Neural progenitor cell (in vitro differentiated cells): ENCODE results near the gene KIF19. TPM values are rescaled to one million over a fixed set of nuclear protein-coding genes. Genes with fewer than 3 reads are reported as not detected.
"Not testable (repeated sequence)": the region's sequence is repeated elsewhere in the genome, so short reads cannot be mapped to it uniquely, and the experiment has no call there.

Source experiments
- DNase-seq: peaks from one replicate; pipeline ENCODE4 v3.0.0-alpha.2; 2016; ENCODE audit warnings: low spot score
- H2AFZ ChIP-seq: fragments of 200-600 bp; sonication (generic); replicated peaks from 2 replicates; pipeline ENCODE4 v1.6.1; 2016; ENCODE audit warnings: antibody characterized with exemption
- H3F3A ChIP-seq: fragments of 200-600 bp; sonication (generic); 2 replicates; pipeline ENCODE4 v1.6.1; 2016; ENCODE audit warnings: antibody characterized with exemption, low read depth
- H3K27ac ChIP-seq: fragments of 200-600 bp; sonication (generic); 2 replicates; pipeline ENCODE4 v1.5.1; 2016; ENCODE audit warnings: mild to moderate bottlenecking
- H3K27me3 ChIP-seq: fragments of 200-600 bp; sonication (generic); 2 replicates; pipeline ENCODE4 v1.6.1; 2016; ENCODE audit warnings: mild to moderate bottlenecking, moderate library complexity
- H3K36me3 ChIP-seq: fragments of 200-600 bp; sonication (generic); 2 replicates; pipeline ENCODE4 v1.5.1; 2016
- H3K4me1 ChIP-seq: fragments of 200-600 bp; sonication (generic); 2 replicates; pipeline ENCODE4 v1.6.1; 2016; ENCODE audit warnings: mixed run types
- H3K4me2 ChIP-seq: fragments of 200-600 bp; sonication (generic); 2 replicates; pipeline ENCODE4 v1.6.1; 2016
- H3K4me3 ChIP-seq: fragments of 200-600 bp; sonication (generic); 2 replicates; pipeline ENCODE4 v1.5.1; 2016
- H3K79me2 ChIP-seq: fragments of 200-600 bp; sonication (generic); 2 replicates; pipeline ENCODE4 v1.6.1; 2016; ENCODE audit warnings: low read depth
- H3K9ac ChIP-seq: fragments of 200-600 bp; sonication (generic); 2 replicates; pipeline ENCODE4 v1.6.1; 2016
- H3K9me3 ChIP-seq: fragments of 200-600 bp; sonication (generic); 2 replicates; pipeline ENCODE4 v1.5.1; 2016; ENCODE audit warnings: low read depth
- H4K20me1 ChIP-seq: fragments of 200-600 bp; sonication (generic); 2 replicates; pipeline ENCODE4 v1.6.1; 2016; ENCODE audit warnings: low read depth
- H3K27ac Mint-ChIP-seq: 3 replicates; pipeline ENCODE4 v1.8.0; 2021; ENCODE audit warnings: mixed read lengths
- H3K27me3 Mint-ChIP-seq: 2 replicates; pipeline ENCODE4 v1.8.0; 2022; ENCODE audit warnings: low read depth, mild to moderate bottlenecking, inconsistent platforms, moderate library complexity, mixed read lengths; ENCODE audit not compliant: insufficient read depth
- H3K36me3 Mint-ChIP-seq: 3 replicates; pipeline ENCODE4 v1.8.0; 2021; ENCODE audit warnings: mixed read lengths
- H3K4me1 Mint-ChIP-seq: 3 replicates; pipeline ENCODE4 v1.8.0; 2021; ENCODE audit warnings: mixed read lengths
- H3K4me3 Mint-ChIP-seq: 3 replicates; pipeline ENCODE4 v1.8.0; 2021; ENCODE audit warnings: mild to moderate bottlenecking, moderate library complexity, mixed read lengths
- H3K9me3 Mint-ChIP-seq: 3 replicates; pipeline ENCODE4 v1.8.0; 2020; ENCODE audit warnings: mixed read lengths
- CTCF ChIP-seq: fragments of 200-600 bp; sonication (generic); IDR thresholded peaks from 2 replicates; pipeline ENCODE4 v1.5.1; 2017; ENCODE audit warnings: antibody characterized with exemption, mild to moderate bottlenecking
- EZH2 ChIP-seq: fragments of 200-600 bp; sonication (generic); IDR thresholded peaks from 2 replicates; pipeline ENCODE4 v1.6.1; 2017; ENCODE audit warnings: antibody characterized with exemption, mild to moderate bottlenecking, moderate library complexity
- EZH2phosphoT487 ChIP-seq: fragments of 200-600 bp; sonication (generic); IDR thresholded peaks from 2 replicates; pipeline ENCODE4 v1.6.1; 2017; ENCODE audit warnings: antibody characterized with exemption
- total RNA-seq: library from RNA; depleted of rRNA; stranded (reverse); fragments of >200 nt; gene quantifications from 2 replicates; pipeline ENCODE4 v1.2.3, GENCODE V29; 2015; ENCODE audit warnings: low replicate concordance

Gene KIF19
- total RNA-seq, 1 donor from 2014 or later: 0.15 TPM

GRCh38 chr17:74404789-74405188 is 78.8 kb downstream of the KIF19 start:
- no peak for DNase-seq
- H3K4me2 ChIP-seq: peak overlapping the region; percentile 43
- Mint-ChIP-seq H3K9me3 (no peaks in the 10 kb centered on the region), H3K36me3 (no peaks in the 10 kb centered on the region), H3K4me1 (peaks cover 15% of the 10 kb centered on the region), H3K27ac (peak overlapping the region; percentile 58), H3K27me3 (peaks cover 4% of the 10 kb centered on the region), H3K4me3 (no peak overlapping the region)
- H3K79me2 ChIP-seq: no peaks in the 10 kb centered on the region
- no peaks in the 10 kb centered on the region for H3K27me3 ChIP-seq
- H3F3A ChIP-seq: no peaks in the 10 kb centered on the region
- no peak overlapping the region for H3K9ac ChIP-seq
- no peaks in the 10 kb centered on the region for H3K36me3 ChIP-seq
- no peaks in the 10 kb centered on the region for H3K9me3 ChIP-seq
- H2AFZ ChIP-seq: peak overlapping the region; percentile 81
- H4K20me1 ChIP-seq: no peaks in the 10 kb centered on the region
- no peak overlapping the region for H3K27ac ChIP-seq
- H3K4me3 ChIP-seq: no peak overlapping the region
- TF ChIP-seq EZH2phosphoT487: no peak
- no peak for TF ChIP-seq EZH2
- no peak for TF ChIP-seq CTCF
- peaks cover 14% of the 10 kb centered on the region for H3K4me1 ChIP-seq

- not testable (repeated sequence) for H3K4me2 ChIP-seq, H3K36me3 Mint-ChIP-seq, H3K79me2 ChIP-seq, H3K36me3 ChIP-seq, H3K27me3 ChIP-seq, H3K27ac ChIP-seq, H3K9me3 Mint-ChIP-seq, H4K20me1 ChIP-seq, H3K27me3 Mint-ChIP-seq, H2AFZ ChIP-seq, H3K9me3 ChIP-seq, DNase-seq, H3F3A ChIP-seq, H3K27ac Mint-ChIP-seq, H3K9ac ChIP-seq, H3K4me3 ChIP-seq, H3K4me3 Mint-ChIP-seq
- H3K4me1 ChIP-seq: peaks cover 14% of the 10 kb centered on the region
- peaks cover 15% of the 10 kb centered on the region for H3K4me1 Mint-ChIP-seq
Measured at GRCh38 chr17:74405311-74405710, 79.3 kb downstream of the KIF19 start.

Other genes with a start within 250 kb of the KIF19 start
- gene RPL38, start 122.5 kb upstream of the KIF19 start, total RNA-seq: 343 and 393 TPM in 2 replicates
- 3.2 and 5.8 TPM in 2 replicates for gene TTYH2, start 112.7 kb upstream of the KIF19 start, total RNA-seq
- gene DNAI2, start 52.0 kb upstream of the KIF19 start, total RNA-seq: not detected in 2 replicates
- 10.8 and 36.8 TPM in 2 replicates for gene BTBD17, start 35.6 kb downstream of the KIF19 start, total RNA-seq
- 0.93 TPM in 1 of 2 replicates, not detected in the other for gene GPR142, start 41.3 kb downstream of the KIF19 start, total RNA-seq
- gene GPRC5C, start 105.9 kb downstream of the KIF19 start, total RNA-seq: 13.5 and 42.0 TPM in 2 replicates
- 0.28 TPM in 1 of 2 replicates, not detected in the other for gene CD300A, start 140.4 kb downstream of the KIF19 start, total RNA-seq
- not detected in 2 replicates for gene CD300LB, start 205.2 kb downstream of the KIF19 start, total RNA-seq
- not detected in 2 replicates for gene CD300C, start 219.9 kb downstream of the KIF19 start, total RNA-seq
- gene CD300H, start 241.3 kb downstream of the KIF19 start, total RNA-seq: not detected in 2 replicates